Astrocyte (in vitro differentiated cells and primary cell): ENCODE results near the gene STK11IP. TPM values are rescaled to one million over a fixed set of nuclear protein-coding genes. Genes with fewer than 3 reads are reported as not detected.

Source experiments
- DNase-seq: peaks from one replicate; pipeline ENCODE4 v3.0.0-alpha.2; 2010; ENCODE audit warnings: low read depth
- FAIRE-seq: peaks from 2 replicates; lab custom pipeline; 2011; peaks lifted over from hg19 to GRCh38; lab: Jason Lieb, UNC
- H2AFZ ChIP-seq: 2 replicates; pipeline ENCODE4 v1.6.0; 2012; ENCODE audit warnings: low read depth, low read length, inconsistent platforms
- H3K27ac ChIP-seq: 2 replicates; pipeline ENCODE4 v1.5.1; 2011; ENCODE audit warnings: low read depth, low read length, inconsistent platforms
- H3K27me3 ChIP-seq: 2 replicates; pipeline ENCODE4 v1.6.0; 2011; ENCODE audit warnings: low read length, inconsistent platforms; ENCODE audit not compliant: insufficient read depth
- H3K36me3 ChIP-seq: 2 replicates; pipeline ENCODE4 v1.5.1; 2011; ENCODE audit warnings: low read length, inconsistent platforms; ENCODE audit not compliant: insufficient read depth
- H3K4me1 ChIP-seq: 2 replicates; pipeline ENCODE4 v1.5.1; 2011; ENCODE audit warnings: low read length, inconsistent platforms; ENCODE audit not compliant: insufficient read depth
- H3K4me2 ChIP-seq: 2 replicates; pipeline ENCODE4 v1.6.0; 2012; ENCODE audit warnings: low read length, inconsistent platforms
- H3K4me3 ChIP-seq: 2 replicates; pipeline ENCODE4 v1.5.1; 2011; ENCODE audit warnings: low read depth, mild to moderate bottlenecking, low read length, inconsistent platforms; ENCODE audit not compliant: insufficient read depth
- H3K79me2 ChIP-seq: 2 replicates; pipeline ENCODE4 v1.6.0; 2012; ENCODE audit warnings: mild to moderate bottlenecking, low read length, inconsistent platforms; ENCODE audit not compliant: insufficient read depth
- H3K9ac ChIP-seq: 2 replicates; pipeline ENCODE4 v1.6.0; 2012; ENCODE audit warnings: mild to moderate bottlenecking, low read length, inconsistent platforms
- H3K9me3 ChIP-seq: 2 replicates; pipeline ENCODE4 v1.5.1; 2012; ENCODE audit warnings: low read depth, mild to moderate bottlenecking, low read length, inconsistent platforms; ENCODE audit not compliant: insufficient read depth
- H4K20me1 ChIP-seq: 2 replicates; pipeline ENCODE4 v1.6.0; 2012; ENCODE audit warnings: low read length, inconsistent platforms; ENCODE audit not compliant: insufficient read depth
- H3K27ac Mint-ChIP-seq: one replicate; pipeline ENCODE4 v1.8.0; 2021; ENCODE audit warnings: mild to moderate bottlenecking, mixed read lengths; ENCODE audit not compliant: unreplicated experiment
- H3K27me3 Mint-ChIP-seq: one replicate; pipeline ENCODE4 v1.8.0; 2021; ENCODE audit warnings: low read depth, mixed read lengths; ENCODE audit not compliant: unreplicated experiment
- H3K36me3 Mint-ChIP-seq: one replicate; pipeline ENCODE4 v1.8.0; 2021; ENCODE audit warnings: low read depth, mixed read lengths; ENCODE audit not compliant: unreplicated experiment
- H3K4me1 Mint-ChIP-seq: one replicate; pipeline ENCODE4 v1.8.0; 2021; ENCODE audit warnings: low read depth, mixed read lengths; ENCODE audit not compliant: unreplicated experiment
- H3K4me3 Mint-ChIP-seq: one replicate; pipeline ENCODE4 v1.8.0; 2021; ENCODE audit warnings: mild to moderate bottlenecking, moderate library complexity, mixed read lengths; ENCODE audit not compliant: unreplicated experiment
- H3K9me3 Mint-ChIP-seq: one replicate; pipeline ENCODE4 v1.8.0; 2021; ENCODE audit warnings: mild to moderate bottlenecking, mixed read lengths; ENCODE audit not compliant: unreplicated experiment
- CTCF ChIP-seq: IDR thresholded peaks from 2 replicates; pipeline ENCODE4 v1.5.1; 2011; ENCODE audit warnings: low read depth, mild to moderate bottlenecking, inconsistent platforms, low read length, moderate library complexity; ENCODE audit not compliant: insufficient read depth
- EZH2 ChIP-seq: IDR thresholded peaks from 2 replicates; pipeline ENCODE4 v1.6.1; 2012; ENCODE audit warnings: mild to moderate bottlenecking, low read length, inconsistent platforms; ENCODE audit not compliant: insufficient read depth
- total RNA-seq: library from RNA; stranded (reverse); gene quantifications from 2 replicates; pipeline ENCODE4 v1.2.1, GENCODE V29; 2021

STK11IP gene
- total RNA-seq, 1 donor from 2014 or later, result 24.9 TPM

GRCh38 chr2:219628235-219628985, 30.8 kb downstream of the STK11IP start:
- H3K4me3 Mint-ChIP-seq, result peak overlapping the region; percentile 77
- H3K27me3 ChIP-seq, result no peaks in the 10 kb centered on the region
- peak overlapping the region; percentile 72 for H3K9ac ChIP-seq
- peak overlapping the region; percentile 89 for H3K4me2 ChIP-seq
- H3K4me3 ChIP-seq, result peak overlapping the region; percentile 57
- FAIRE-seq (no peak), DNase-seq (no peak)
- H3K27me3 Mint-ChIP-seq, result peaks cover 30% of the 10 kb centered on the region
- TF ChIP-seq CTCF, result no peak
- TF ChIP-seq EZH2, result no peak
- no peaks in the 10 kb centered on the region for H3K9me3 ChIP-seq
- no peak overlapping the region for H3K27ac ChIP-seq
- H2AFZ ChIP-seq, result no peak overlapping the region
- no peak overlapping the region for H3K27ac Mint-ChIP-seq
- no peaks in the 10 kb centered on the region for H3K4me1 ChIP-seq
- no peaks in the 10 kb centered on the region for H4K20me1 ChIP-seq
- H3K9me3 Mint-ChIP-seq, result no peaks in the 10 kb centered on the region
- H3K4me1 Mint-ChIP-seq, result peaks cover 2% of the 10 kb centered on the region
- peaks cover 8% of the 10 kb centered on the region for H3K79me2 ChIP-seq
- peaks cover 15% of the 10 kb centered on the region for H3K36me3 Mint-ChIP-seq
- H3K36me3 ChIP-seq, result no peaks in the 10 kb centered on the region

GRCh38 chr2:219628986-219629901, 31.6 kb downstream of the STK11IP start:
- no peaks in the 10 kb centered on the region for H3K36me3 ChIP-seq
- TF ChIP-seq CTCF (no peak), EZH2 (no peak)

More at GRCh38 chr2:219628986-219629901, 31.6 kb downstream of the STK11IP start:
- Histone ChIP-seq H3K9me3 (no peaks in the 10 kb centered on the region), H2AFZ (no peak overlapping the region), H3K9ac (peak overlapping the region; percentile 3), H3K27ac (no peak overlapping the region), H3K4me3 (no peak overlapping the region), H3K79me2 (peaks cover 8% of the 10 kb centered on the region), H3K4me1 (no peaks in the 10 kb centered on the region), H3K4me2 (peak overlapping the region; percentile 89), H3K27me3 (no peaks in the 10 kb centered on the region), H4K20me1 (no peaks in the 10 kb centered on the region)
- Mint-ChIP-seq H3K4me1 (peaks cover 2% of the 10 kb centered on the region), H3K27ac (no peak overlapping the region), H3K4me3 (no peak overlapping the region), H3K36me3 (peaks cover 20% of the 10 kb centered on the region), H3K27me3 (peaks cover 28% of the 10 kb centered on the region), H3K9me3 (no peaks in the 10 kb centered on the region)
- FAIRE-seq (no peak), DNase-seq (no peak)
